SK-N-MC (cell line): ENCODE data around the gene ATXN3L.

Experiments used
- FOXP2 ChIP-seq: optimal IDR thresholded peaks from 2 replicates; pipeline ENCODE3; 2011; ENCODE audit warnings: mild to moderate bottlenecking, moderate library complexity; ENCODE audit not compliant: insufficient read depth; ENCODE audit errors: extremely low read length, control extremely low read depth
- POLR2AphosphoS5 ChIP-seq: IDR thresholded peaks from 2 replicates; pipeline ENCODE4 v1.6.1; 2012; ENCODE audit warnings: mild to moderate bottlenecking, low read depth, low read length, borderline replicate concordance

- no peak for TF ChIP-seq POLR2AphosphoS5
- no peak for TF ChIP-seq FOXP2
Measured at GRCh38 chrX:13369256-13370030, 49.6 kb upstream of the ATXN3L start.
